K562 (cell line): ENCODE data around the gene HBM. TPM values are rescaled to one million over a fixed set of nuclear protein-coding genes. Genes with fewer than 3 reads are reported as not detected.

Experiments
- ARNT ChIP-seq, 2 experiments: fragments of 450-650 bp; IDR thresholded peaks; 2 replicates each; pipeline ENCODE4 v1.6.1; 2016; ENCODE audit warnings: mild to moderate bottlenecking in 1 of 2
- BCOR ChIP-seq: fragments of 450-650 bp; IDR thresholded peaks from 2 replicates; pipeline ENCODE4 v1.6.1; 2016
- BHLHE40 ChIP-seq: IDR thresholded peaks from 2 replicates; pipeline ENCODE4 v1.6.1; 2011; ENCODE audit warnings: low read length, improper control_type of control experiment
- CBFA2T3 ChIP-seq: fragments of 450-650 bp; IDR thresholded peaks from 2 replicates; pipeline ENCODE4 v1.6.1; 2017
- CCNT2 ChIP-seq: IDR thresholded peaks from 2 replicates; pipeline ENCODE4 v1.6.1; 2011; ENCODE audit warnings: borderline replicate concordance, low read depth, mild to moderate bottlenecking, moderate library complexity, mixed read lengths, low read length; ENCODE audit not compliant: insufficient read length; ENCODE audit errors: extremely low read depth
- FOXK1 ChIP-seq: sonication (generic); formaldehyde crosslinking; IDR thresholded peaks from 2 replicates; pipeline ENCODE4 v1.8.0; 2022; ENCODE audit warnings: missing genetic modification reagents, mild to moderate bottlenecking, borderline replicate concordance
- GMEB1 ChIP-seq: fragments of 250-450 bp; sonication (Bioruptor Pico); IDR thresholded peaks from 2 replicates; pipeline ENCODE4 v1.4.0; 2020; ENCODE audit warnings: mild to moderate bottlenecking
- L3MBTL2 ChIP-seq: fragments of 450-650 bp; IDR thresholded peaks from 2 replicates; pipeline ENCODE4 v1.6.1; 2016; ENCODE audit warnings: mild to moderate bottlenecking, moderate library complexity
- MAFG ChIP-seq: fragments of 450-650 bp; conservative IDR thresholded peaks from 2 replicates; pipeline ENCODE4 v1.6.1; 2016; ENCODE audit warnings: missing genetic modification characterization, missing compliant biosample characterization
- MITF ChIP-seq: IDR thresholded peaks from 2 replicates; pipeline ENCODE4 v1.6.1; 2014; ENCODE audit warnings: antibody characterized with exemption
- MTA3 ChIP-seq: fragments of 450-650 bp; formaldehyde crosslinking; IDR thresholded peaks from 2 replicates; pipeline ENCODE4 v1.6.1; 2017; ENCODE audit warnings: mild to moderate bottlenecking, borderline replicate concordance
- MYNN ChIP-seq, 2 experiments: sonication (generic); formaldehyde crosslinking in 1 of 2; IDR thresholded peaks; 2 replicates each; pipeline versions ENCODE4 v1.5.0 to v1.6.1; 2016 to 2020; ENCODE audit warnings: antibody characterized with exemption in 1 of 2, missing genetic modification reagents in 1 of 2
- NCOR1 ChIP-seq: fragments of 450-650 bp; IDR thresholded peaks from 2 replicates; pipeline ENCODE4 v1.6.1; 2016; ENCODE audit warnings: mild to moderate bottlenecking, moderate library complexity
- NFRKB ChIP-seq: fragments of 450-650 bp; IDR thresholded peaks from 2 replicates; pipeline ENCODE4 v1.6.1; 2016; ENCODE audit warnings: low read depth
- NR3C1 ChIP-seq: sonication (generic); formaldehyde crosslinking; IDR thresholded peaks from 2 replicates; pipeline ENCODE4 v1.8.1; 2022; ENCODE audit warnings: missing genetic modification reagents
- PHB2 ChIP-seq: fragments of 450-650 bp; IDR thresholded peaks from 2 replicates; pipeline ENCODE4 v1.6.1; 2017; ENCODE audit warnings: low read depth
- RB1 ChIP-seq: fragments of 450-650 bp; IDR thresholded peaks from 2 replicates; pipeline ENCODE4 v1.6.1; 2017; ENCODE audit warnings: low read depth, mild to moderate bottlenecking
- RNF2 ChIP-seq: sonication (generic); IDR thresholded peaks from 2 replicates; pipeline ENCODE4 v1.6.1; 2016
- SMAD4 ChIP-seq: fragments of 250-450 bp; sonication (Bioruptor Pico); conservative IDR thresholded peaks from 2 replicates; pipeline ENCODE4 v1.8.0; 2021; ENCODE audit warnings: inconsistent platforms, mild to moderate bottlenecking, moderate library complexity
- SMARCA4 ChIP-seq: fragments of 450-650 bp; IDR thresholded peaks from 2 replicates; pipeline ENCODE4 v1.6.1; 2016
- TEAD1 ChIP-seq, 2 experiments: fragments of 450-650 bp in 1 of 2; sonication (generic) in 1 of 2; formaldehyde crosslinking; IDR thresholded peaks; 2 replicates each; pipeline versions ENCODE4 v1.4.0 to v1.8.0; 2020 to 2022; ENCODE audit warnings: mild to moderate bottlenecking in 2 of 2, missing genetic modification reagents in 1 of 2
- TGIF2 ChIP-seq: sonication (generic); formaldehyde crosslinking; IDR thresholded peaks from 2 replicates; pipeline ENCODE4 v1.8.1; 2022; ENCODE audit warnings: mild to moderate bottlenecking, missing genetic modification reagents, moderate library complexity
- ZNF146 ChIP-seq: IDR thresholded peaks from one replicate; pipeline ENCODE4 v1.6.1; 2018; ENCODE audit warnings: missing compliant biosample characterization; ENCODE audit not compliant: unreplicated experiment
- ZNF583 ChIP-seq: fragments of 250-450 bp; sonication (Bioruptor Pico); IDR thresholded peaks from 2 replicates; pipeline ENCODE4 v1.4.0; 2020
- ZNF592 ChIP-seq: fragments of 450-650 bp; IDR thresholded peaks from 2 replicates; pipeline ENCODE4 v1.6.1; 2017; ENCODE audit warnings: antibody characterized with exemption, mild to moderate bottlenecking
- polyA plus RNA-seq, 8 experiments: library from polyadenylated mRNA; depleted of rRNA in 4 of 8; stranded (reverse) in 5 of 8; unstranded in 3 of 8; fragments of >200 nt; fragmentation: Nextera tagmentation in 2 of 8; fragmentation: Illumina TruSeq in 1 of 8; extraction: Ambion mirVana in 2 of 8; extraction: Trizol in 1 of 8; gene quantifications; 2 replicates each; pipeline versions ENCODE4 v1.2.1 to v1.2.3, GENCODE V29; 2011 to 2014; ENCODE audit warnings: inconsistent platforms in 1 of 8, missing spikeins in 1 of 8
- total RNA-seq, 7 experiments: library from RNA; depleted of rRNA in 6 of 7; stranded (reverse); fragments of >200 nt in 6 of 7; fragmentation: Illumina TruSeq in 2 of 7; extraction: Trizol in 2 of 7; gene quantifications; 2 replicates each; pipeline versions ENCODE4 v1.2.1 to v1.2.3, GENCODE V29; 2011 to 2021; ENCODE audit warnings: low replicate concordance in 1 of 7

HBM gene
- total and polyA plus RNA-seq, 9 of the 15 experiments (the other 6 are each of a cell fraction or from before 2014, with no cell fraction given), result not detected

GRCh38 chr16:143047-143446, 22.7 kb upstream of the HBM start (continued):
- 0 out of 2 replicates have a peak, but pooled peaks have one; percentile 22 for TF ChIP-seq MITF
- peak; percentile 90 for TF ChIP-seq SMARCA4
- 0 out of 2 replicates have a peak, but pooled peaks have one; percentile 41 for TF ChIP-seq GMEB1
- TF ChIP-seq TEAD1 (CRISPR knock-in tag; IDR thresholded peaks at IDR 0.05), result 0 out of 4 replicates have a peak, but pooled peaks of 1 of the 2 experiments have one; percentile 73
- peak; percentile 59; the same call in 1 of the 2 replicates for TF ChIP-seq MTA3
- no peak for TF ChIP-seq MAFG (tag)
- TF ChIP-seq FOXK1, result no peak
- TF ChIP-seq PHB2, result peak; percentile 72; the same call in 1 of the 2 replicates
- TF ChIP-seq BHLHE40, result peak; percentile 30; the same call in 1 of the 2 replicates
- TF ChIP-seq MYNN (IDR thresholded peaks at IDR 0.05), result peak; percentile 89
- no peak for TF ChIP-seq MYNN (CRISPR knock-in tag; IDR thresholded peaks at IDR 0.05)
- peak; percentile 65; the same call in 1 of the 2 replicates for TF ChIP-seq RB1
- peak; percentile 74 for TF ChIP-seq CCNT2
- 0 out of 2 replicates have a peak, but pooled peaks have one; percentile 47 for TF ChIP-seq L3MBTL2
- no peak for TF ChIP-seq ARNT (IDR thresholded peaks at IDR 0.05)
- peak; percentile 93 for TF ChIP-seq ZNF592
- peak; percentile 76; the same call in 1 of the 2 replicates for TF ChIP-seq RNF2
- TF ChIP-seq BCOR, result peak; percentile 44; the same call in 1 of the 2 replicates
- peak; percentile 2; the same call in 1 of the 2 replicates for TF ChIP-seq NFRKB
- peak; percentile 96 for TF ChIP-seq NCOR1
- TF ChIP-seq NR3C1 (CRISPR knock-in tag), result no peak
- TF ChIP-seq ZNF583 (CRISPR knock-in tag), result peak; percentile 67; the same call in 1 of the 2 replicates
- TF ChIP-seq TGIF2 (CRISPR knock-in tag), result no peak
- TF ChIP-seq CBFA2T3, result peak; percentile 98
- TF ChIP-seq SMAD4 (CRISPR knock-in tag), result peak; percentile 85
- no peak for TF ChIP-seq ZNF146 (CRISPR knock-in tag)
